NCI-H1417 (cell line): Measurements from ENCODE around the gene LSM7.

Experiments
- DNase-seq, 3 experiments: peaks; one replicate each; lab custom pipeline; 2025; lab: John Stamatoyannopoulos, UW

Gene LSM7

DNA sequence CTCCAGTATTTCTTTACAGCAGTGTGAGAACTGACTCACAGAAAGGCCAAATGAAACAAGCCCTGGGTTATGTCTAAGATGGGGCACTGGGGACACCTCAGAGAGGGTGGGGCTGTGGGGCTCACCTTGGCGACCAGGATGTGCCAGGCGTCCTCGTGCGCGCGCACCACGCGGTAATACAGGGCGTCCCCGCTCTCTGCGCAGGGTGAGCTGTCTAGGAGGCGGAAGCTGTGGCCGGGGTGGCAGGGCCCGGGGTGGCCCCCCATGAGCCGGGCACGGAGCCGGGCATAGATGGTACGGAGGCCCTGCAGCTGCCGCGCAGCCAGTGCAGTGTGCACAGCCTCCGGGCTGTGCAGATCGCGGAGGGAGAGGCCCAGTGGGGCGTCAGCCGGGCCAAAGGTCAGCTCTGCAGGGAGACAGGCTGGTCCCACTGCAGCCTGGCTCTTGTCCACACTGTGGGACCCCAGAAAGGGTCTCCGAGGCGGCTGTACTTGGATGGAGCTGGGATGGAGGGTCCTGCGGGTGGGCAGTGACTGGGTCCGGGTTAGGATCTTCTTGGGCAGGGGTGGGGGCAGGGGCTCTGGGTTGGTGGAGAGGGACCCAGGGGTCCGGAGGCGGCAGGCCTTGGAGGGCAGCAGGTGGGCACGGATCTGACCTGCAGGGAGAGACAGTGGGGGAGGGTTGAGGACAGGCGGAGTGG, 49.8 kb downstream of the LSM7 start:
- DNase-seq = no peak

DNA sequence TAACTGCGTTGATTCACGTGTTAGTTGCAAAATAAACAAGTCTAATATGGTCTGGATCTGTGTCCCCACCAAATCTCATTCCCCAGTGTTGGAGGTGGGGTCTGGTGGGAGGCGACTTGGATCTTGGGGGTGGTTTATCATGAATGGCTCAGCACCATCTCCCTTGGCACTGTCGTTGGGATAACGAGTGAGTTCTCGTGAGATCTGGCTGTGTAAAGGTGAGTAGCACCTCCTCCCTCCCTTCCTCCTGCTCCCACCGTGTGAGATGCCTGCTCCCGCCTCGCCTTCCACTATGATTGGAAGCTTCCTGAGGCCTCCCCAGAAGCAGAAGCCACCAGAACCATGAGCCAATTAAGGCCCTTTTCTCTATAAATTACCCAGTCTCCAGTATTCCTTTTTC, 51.2 kb downstream of the LSM7 start:
- DNase-seq = no peak

DNA sequence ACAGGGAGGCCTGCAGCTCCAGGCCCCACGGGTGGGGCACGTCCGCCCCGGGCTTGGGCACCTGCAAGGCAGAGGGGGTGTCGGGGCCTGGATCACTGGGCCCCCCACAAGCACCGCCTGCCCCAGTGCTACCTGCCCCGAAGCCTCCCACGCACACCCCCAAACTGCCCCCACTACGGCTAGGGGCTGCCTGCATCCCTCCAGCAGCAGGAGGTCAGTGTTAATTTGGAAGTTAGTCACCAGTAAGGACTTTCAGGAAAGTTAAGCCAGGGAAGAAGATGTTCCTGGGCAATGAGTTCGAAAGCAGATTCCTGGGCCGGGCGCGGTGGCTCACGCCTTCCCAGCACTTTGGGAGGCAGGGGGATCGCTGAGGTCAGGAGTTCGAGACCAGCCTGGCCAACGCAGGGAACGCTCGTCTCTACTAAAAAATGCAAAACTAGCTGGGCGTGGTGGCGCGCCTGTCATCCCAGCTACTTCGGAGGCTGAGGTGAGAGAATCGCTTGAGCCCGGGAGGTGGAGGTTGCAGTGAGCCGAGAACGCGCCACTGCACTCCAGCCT, 51.9 kb downstream of the LSM7 start:
- DNase-seq = no peak

DNA sequence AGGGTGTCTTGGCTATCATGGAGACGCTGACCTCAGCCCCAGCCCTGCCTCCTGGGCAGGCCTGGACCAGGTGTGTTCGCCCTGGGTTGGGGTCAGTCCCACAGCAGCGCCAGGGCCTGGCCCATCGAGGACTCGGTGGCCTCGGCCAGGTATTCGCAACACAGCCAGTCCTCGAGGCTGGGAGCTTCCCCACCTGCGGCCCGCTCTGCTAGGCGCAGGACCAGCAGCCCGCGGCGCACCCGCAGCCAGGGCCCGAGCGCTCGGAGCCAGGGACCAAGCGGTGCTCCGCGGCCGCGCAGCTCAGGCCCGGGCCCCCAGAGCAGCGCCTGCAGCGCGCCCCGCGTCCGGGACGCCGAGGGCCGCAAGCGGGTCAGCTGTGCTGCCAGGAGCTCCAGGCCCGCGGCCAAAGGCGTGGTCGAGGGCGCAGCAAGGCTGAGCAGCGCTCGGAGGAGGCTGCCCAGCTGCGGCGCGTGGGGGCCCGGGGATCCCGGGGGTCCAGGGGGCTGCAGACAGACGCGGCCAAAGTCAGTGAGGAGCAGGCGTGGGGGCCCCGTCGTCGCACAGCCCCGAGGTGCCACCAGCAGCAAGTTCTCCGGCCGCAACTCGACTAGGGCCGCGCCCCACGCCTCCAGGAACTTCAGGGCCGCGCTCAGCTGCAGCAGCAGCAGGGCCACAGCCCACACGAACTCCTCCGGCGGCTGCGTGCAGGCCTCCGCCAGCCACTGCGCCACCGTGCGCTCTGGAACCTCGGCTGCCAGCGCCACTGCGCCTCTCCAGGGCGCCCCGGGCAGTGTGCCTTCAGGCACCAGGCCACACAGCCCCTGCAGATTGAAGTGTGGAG, 52.6 kb downstream of the LSM7 start:
- no peak for DNase-seq

DNA sequence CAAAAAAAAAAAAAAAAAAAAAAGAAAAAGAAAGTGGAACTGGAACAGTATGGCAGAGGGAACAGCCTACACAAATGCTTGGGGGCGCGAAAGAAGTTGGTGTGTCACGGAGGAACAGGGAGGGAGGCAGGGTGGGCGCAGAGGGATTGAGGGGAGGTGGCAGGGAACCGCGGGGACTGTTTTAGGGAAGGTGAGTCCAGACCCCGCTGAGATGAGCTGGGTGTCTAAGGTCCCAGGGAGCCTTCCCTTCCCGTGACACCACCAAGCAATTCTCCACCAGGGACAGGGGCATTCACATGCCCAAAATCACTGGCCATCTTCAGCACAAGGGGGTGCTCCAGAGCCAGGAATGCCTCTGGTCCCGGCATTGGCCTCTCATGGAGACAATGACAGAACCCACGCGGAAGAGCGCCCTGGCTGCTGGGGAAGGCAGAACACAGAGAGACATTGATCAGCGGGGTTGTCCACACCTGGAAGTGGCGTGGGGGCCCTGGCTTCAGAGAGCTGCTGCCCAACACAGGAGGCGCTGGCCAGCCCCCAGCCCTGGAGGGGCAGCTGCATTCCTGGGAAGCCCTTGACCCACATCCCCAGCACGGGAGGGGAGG, 53.4 kb downstream of the LSM7 start:
- DNase-seq = peak; percentile 52 to 81 (median 76)

DNA sequence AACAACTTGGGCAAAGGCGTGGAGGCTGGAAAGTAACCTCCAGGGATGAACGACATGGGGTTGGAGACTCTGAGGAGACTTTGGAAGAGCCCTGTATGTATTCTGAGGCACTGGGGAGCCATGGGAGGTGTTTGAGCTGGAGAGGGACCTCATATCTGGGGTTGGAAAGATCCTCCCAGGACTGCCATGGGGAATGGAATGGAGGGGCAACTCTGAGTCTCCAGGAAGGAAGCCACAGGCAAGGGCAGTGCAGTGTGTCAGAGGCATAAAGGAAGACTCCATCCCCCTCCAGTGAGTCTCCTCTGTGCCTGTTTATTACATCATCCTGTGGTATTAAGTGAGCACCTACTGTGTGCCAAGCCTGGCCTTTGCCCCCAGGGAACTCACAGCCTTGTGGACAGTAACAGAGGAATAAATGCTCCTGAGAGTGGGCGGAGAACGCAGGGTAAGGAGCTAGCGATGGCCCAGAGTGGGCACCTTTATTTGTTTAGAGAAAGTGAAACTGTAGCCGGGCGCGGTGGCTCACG, 54.1 kb downstream of the LSM7 start:
- no peak for DNase-seq

DNA sequence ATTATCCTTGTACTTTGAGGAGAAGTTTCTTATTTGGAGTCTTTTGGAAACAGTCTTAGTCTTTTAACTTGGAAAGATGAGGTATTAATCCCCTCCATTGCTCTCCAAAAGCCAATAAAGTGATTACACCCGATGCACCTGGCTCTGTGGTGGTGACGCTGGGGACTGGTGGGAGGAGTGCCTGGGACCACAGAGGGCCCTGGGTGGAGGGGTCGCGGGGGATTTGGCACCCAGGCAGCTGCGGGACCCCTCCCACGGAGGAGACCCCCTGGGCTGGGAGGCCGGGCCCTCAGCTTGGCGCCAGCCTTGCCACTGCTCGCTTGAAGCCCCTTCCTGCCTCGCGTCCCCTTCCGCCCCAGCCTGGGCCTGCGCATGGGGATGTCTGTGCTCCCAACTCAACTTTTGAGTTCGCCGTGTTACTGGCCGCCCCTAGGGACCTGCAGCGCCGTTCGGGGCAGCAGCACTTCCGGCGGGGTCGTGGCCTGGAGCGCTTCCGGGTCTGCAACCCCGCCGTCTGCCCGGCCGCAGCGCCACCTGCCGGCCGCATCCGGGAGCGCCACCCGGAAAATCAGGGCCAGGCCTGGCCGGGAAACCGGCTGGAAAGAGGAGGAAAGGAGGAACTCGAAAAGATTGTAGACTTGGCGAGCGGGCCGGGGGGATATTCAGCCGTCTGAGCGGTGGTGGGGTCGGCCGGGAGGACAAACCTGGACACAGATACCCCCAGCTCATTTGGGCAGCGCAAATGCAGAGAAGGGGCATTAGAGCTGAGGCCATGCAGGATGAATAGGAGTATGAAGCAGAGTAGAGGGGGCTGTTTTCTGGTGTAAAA, 54.8 kb downstream of the LSM7 start:
- peak; percentile 66 to 83 (median 78) for DNase-seq
